ENCODE measurements around the gene RESP18.
A peak's percentile ranks its signal among the peaks of the same experiment; 100 is the strongest.

The RESP18 gene

DNA sequence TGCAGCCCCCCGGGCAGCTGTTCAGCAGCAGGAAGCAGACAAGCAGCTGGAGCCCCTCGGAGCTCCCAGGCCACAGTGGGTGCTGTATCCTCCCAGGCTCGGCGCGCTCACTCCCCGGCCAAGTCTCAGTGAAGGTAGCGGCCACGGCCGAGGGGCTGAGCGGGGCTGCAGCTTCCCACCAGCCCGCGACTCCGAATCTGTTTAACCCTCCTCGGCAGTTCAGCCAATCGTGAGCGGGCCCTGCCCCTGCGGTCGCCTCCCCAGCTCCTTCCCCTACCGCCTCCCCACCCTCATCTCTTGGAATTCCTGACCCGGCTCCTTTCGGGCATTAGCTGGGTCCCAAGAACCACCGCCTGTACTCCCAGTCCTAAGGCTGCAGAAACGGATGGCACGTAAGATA is at the start of gene RESP18:
TSS of gene RESP18 (minus strand) at position 203 of the 400 bp plus-strand sequence.
- no peak for DNase-seq (ENCODE audit: low spot score)

DNA sequence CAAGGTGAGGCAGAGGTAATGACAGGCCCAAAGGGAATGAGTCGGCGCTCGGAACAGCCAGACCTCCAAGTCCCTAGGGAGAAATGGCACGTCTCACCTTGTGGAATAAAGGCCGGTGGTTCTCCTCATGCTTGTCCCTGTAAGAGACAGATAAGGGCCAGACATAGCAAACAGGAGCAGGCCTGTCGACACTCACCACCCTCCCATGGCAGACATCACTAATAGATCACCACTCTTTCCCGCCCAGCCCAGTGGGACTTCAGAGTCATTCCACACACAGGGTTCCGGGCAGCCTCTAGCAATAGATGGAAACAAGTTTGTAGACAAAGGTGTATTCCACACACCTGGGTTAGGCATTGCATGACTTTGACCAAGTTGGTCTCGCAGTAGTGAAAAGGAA is 48.9 kb upstream of the RESP18 start:
- DNase-seq (ENCODE audit: low spot score) = no peak

DNA sequence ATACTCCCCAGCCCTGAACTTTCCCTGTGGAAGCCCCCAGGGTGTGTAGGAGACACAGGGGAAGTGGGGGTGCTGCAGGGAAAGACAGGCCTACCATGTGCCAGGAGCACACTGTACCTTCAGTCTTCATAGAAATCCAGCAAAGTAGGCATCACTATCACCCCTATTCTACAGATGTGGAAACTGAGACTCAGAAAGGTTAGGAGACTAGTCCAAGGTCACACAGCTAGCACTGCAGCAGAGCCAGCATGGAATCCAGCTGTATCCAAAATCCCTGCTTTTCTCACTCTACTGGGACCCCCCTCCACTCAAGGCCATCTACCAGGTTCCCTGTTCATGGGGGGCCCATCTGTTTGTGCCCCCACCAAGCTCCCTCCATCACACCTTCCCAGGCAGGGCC is 48.4 kb upstream of the RESP18 start:
- DNase-seq (ENCODE audit: low spot score) = no peak

DNA sequence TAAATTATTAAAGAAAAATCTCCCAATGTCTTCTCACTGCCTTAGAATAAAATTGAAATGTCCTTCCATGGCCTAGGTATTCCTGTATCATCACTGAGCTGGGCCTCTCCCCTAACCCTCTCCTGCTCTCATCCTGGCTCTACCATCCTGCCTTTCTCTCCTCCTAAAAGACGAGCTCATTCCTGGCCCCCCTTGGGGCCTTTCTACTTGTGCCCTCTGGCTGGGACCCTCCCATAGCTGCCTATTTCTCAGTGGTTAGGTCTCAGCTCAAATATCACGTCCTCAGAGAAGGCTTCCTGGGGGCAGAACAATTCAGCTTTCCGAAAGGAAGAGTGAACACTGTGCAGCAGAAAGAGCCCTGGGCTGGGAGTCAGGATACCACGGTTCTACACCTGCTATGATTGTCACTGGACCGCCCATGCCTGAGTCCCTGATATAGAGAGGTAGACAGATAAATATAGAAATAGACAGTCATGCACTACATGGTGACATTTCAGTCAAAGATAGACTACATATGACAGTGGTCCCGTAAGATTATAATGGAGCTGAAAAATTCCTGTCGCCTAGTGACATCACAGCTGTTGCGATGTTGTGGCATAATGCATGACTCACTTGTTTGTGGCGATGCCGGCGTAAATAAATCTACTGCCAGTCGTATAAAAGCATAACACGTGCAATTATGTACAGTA is 45.8 kb upstream of the RESP18 start:
- DNase-seq (ENCODE audit: low spot score) = no peak

DNA sequence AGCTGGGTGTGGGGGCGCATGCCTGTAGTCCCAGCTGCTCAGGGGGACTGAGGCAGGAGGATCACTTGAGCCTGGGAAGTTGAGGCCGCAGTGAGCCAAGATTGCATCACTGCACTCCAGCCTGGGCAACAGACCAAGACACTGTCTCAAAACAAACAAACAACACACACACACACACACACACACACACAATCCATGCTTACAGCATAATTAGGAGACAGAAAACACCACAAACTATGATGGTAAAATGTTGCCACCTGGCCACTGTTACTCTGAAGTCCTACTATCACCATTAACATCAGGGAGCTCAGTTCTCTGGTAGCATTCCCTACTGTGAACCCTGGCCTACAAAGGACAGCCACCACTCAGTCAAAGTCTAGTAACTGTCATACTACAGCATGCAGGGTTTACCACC is 36.9 kb upstream of the RESP18 start:
- no peak for DNase-seq (ENCODE audit: low spot score)

DNA sequence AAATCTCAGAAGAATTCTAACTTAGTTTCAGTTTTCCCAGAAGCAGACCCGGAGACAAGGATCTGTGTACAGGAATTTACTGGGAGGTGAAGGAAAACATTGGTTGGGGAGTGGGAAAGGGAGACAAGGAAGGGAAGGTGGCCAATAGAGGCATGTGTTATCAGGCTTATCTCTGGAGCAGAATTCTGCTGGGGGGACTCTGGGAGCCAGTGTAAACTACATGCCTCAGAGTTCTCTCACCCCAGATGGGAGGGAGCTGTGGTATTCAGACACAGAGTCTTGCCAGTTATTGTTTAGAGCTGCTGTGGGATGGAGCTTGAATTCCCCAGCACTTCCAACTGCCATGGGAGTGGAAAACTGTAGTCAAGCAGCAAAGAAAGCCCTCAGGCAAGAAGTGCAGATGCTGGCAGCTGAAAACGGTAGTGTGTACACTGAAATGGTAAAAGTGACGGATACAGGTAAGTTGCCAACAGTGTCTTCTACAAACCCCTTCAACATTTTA is 36.2 kb upstream of the RESP18 start:
- DNase-seq (ENCODE audit: low spot score) = peak; percentile 36

DNA sequence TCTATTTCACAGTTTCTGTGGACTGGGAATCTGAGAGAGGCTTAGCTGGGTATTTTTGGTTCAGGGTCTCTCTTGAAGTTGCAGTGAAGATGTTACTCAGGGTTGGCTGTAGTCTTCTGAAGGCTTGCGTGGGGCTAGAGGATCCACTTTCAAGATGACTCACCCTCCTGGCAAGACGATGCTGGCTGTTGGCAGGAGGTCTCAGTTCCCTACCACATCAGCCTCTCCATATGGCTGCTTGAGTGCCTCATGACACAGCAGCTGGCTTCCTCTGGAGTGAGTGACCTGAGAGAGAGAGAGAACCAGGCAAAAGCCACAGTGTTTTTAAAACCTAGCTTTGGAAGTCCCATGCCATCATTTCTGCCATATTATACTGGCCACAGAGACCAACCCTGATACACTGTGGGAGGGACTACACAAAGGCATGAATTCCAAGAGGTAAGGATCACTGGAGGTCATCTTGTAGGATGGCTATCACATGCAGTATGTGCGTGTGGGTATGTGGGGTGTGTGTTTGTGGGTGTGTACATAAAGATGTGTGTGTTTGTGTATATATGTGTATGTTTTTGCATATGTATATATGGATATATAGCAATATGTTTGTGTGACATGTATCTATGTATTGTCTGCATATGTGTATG is 30.1 kb upstream of the RESP18 start:
- peak; percentile 75 for DNase-seq (ENCODE audit: low spot score)

DNA sequence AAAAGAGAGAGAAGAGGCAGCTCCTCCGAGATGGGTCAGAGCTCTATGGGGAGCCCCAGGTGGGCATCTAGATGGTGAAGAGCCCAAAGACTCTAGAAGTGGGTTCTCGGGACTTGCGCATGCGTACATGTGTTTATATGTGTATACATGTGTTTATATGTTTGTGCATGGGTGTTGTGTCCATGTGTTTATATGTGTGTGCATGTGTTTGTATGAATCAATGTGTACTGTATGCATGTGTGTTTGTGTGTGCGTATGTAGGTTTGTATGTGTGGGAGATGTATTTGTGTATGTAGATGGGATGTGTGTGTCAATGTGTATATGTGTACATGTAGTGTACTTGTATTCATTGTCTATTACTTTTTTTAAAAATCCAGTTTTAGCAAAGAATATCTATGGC is 29.5 kb upstream of the RESP18 start:
- no peak for DNase-seq (ENCODE audit: low spot score)

DNA sequence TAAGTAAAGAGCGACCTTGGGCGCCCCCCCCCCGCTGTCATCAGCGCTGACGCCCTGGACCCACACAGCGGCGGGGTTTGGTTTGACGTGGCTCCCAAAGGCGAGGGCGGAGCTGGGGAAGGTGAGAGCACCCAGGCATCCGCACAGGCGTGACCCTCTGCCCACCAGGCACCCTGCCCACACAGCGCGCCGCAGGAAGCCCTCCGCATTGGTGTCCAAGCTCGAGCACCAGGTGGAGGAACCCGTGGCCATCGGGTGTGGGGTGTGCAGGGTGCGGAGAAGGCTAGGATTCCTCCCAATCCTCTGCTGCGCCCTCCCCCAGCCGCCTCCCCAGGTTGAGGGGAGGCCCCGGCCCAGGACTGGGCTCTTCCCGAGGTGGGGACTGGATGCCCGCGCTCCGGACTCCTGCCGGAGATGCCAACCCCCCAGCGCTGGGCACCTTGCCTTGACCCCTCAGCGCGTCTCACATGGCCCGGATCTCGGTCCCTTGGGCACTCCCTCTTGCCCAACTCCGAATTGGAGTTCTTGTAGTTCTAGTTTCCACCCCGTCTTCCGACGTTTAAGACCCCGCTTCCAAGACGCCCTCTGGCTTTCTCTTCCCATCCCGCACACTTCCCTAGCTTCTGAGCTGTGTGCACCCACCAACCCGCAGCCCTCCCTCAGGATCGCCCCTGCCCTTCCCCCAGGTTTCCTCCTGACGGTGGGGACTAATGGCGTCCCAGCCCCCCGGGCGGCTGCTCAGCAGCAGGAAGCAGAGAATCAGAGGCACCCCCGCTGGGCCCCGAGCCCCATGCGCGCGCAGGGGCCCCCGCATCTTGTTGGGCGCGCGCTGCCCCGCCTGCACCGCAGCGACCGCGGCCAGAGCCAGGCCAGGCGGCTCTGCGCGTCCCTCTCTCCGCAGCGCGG is 25.9 kb upstream of the RESP18 start:
- DNase-seq (ENCODE audit: low spot score) = no peak

DNA sequence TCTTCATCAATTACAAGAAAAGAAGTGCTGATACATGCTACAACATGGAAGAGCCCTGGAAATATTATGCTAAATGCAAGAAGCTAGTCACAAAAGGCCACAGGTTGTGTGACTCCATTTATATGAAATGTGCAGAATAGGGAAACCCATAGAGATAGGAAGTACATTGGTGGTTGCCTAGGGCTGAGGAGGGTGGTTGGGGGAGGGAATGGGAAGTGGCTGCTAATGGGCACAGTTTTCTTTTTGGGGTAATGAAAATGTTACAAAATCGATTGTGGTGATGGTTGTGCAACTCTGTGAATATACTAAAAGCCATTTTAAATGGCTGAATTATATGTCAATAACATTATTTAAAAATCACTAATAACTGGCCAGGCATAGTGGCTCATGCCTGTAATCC is 24.3 kb upstream of the RESP18 start:
- DNase-seq (ENCODE audit: low spot score) = no peak

DNA sequence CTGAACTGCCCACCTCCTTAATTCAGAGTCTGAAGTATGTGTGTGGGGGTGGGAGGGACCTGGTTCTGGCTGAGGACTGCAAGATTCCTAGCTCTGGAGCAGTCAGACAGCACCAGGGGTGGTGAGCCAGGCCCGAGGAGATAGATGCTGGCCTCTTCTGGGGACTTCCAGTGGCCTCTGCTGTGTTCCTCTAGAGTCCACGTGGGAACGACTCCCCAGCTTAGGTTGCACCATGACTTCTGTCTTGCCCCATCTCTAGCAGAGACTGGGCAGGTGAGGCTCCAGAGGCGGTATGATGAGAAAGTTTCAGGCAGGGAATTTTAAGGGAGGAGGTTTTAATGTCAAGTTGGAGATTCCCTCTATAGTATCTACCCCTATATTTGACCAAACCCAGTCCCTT is 22.0 kb upstream of the RESP18 start:
- DNase-seq (ENCODE audit: low spot score) = no peak

DNA sequence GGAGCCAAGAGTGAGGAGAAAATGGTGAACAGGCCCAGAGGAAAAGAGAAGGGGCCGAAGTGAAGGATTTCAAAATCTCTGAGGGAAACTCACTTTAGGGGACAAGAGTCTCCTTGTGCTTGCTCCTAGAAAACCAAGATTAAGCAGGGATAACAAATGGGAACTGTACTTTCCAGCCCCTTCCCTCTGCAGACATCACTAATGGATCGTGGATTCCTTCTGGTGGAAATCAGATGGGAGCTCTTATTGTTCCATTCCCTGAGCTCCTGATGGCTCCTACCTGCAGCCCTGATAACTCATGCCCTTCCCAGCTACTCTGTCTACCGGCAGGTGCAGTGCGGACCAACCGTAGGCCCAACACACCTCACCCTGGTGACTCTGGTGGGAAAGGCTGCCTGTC is 20.6 kb upstream of the RESP18 start:
- no peak for DNase-seq (ENCODE audit: low spot score)

DNA sequence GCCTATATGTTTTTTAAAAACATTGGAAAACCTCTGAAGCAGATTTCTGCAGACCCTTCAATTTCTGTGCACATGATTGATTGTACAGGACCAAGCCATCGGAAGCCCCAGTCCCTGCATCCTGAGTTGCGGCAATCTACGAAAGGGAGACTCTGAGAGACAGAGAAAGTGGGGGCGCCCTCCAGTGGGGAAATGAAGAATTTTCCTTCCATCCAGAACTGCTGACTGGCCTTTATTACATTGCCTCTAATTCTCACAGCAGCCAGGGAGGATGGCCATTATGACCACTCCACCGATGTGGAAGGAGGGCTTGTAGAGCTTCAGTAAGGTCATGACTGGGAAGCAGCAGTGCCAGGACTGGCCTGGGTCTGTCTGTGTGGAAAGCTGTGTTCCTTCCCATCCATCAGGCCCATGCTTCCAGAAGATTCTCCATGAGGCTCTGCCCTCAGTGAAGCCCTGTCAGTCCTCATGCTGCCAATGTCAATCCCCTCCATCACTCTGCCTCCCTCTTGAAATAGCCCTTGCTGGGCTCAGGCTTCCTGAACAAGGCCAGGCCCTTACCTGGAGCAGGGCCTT is 20.0 kb upstream of the RESP18 start:
- peak; percentile 67 for DNase-seq (ENCODE audit: low spot score)

DNA sequence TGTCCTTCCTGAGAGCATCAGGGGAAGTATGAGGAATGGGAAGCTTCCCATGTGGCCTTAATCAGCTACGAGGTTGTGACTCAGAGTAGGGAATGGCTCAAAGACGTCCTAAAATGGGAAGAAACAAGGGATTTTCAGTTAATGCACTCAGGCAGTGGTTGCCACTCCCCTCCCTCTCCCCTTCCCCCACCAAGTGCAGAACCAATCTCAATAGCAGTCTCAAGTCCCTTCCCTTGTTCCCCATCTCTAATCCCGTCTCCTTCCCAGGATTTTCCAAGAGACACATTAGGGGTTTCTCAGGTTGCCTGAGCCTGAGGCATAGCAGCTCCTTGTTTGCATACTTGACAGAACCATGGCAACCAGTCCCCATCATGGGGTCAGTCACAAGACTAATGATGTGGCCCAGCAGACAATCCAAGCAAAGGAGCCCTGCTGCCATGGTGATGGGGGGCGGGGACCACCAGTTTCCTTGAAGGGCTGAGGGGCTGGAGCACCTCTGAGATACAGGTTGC is 18.2 kb upstream of the RESP18 start:
- peak; percentile 50 for DNase-seq (ENCODE audit: low spot score)

DNA sequence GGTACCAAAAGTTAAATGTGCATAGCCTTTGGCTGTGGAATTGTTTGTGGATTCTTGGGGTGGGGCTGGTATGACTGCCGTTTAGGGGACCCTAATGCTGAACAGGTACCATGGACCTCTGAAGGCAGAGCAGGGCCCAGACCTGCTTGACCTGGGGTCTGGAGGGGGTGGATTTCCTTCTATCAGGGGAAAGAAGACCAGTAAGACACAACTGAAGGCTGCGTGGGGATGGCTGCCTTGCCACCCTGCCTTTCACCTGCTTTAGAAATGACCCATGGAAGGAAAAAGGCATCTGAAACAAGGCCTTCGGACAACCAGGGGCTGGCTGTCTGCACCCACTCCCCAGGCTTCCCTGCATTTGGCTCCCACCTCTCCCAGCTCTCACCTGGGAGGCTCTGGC is 17.7 kb upstream of the RESP18 start:
- no peak for DNase-seq (ENCODE audit: low spot score)

DNA sequence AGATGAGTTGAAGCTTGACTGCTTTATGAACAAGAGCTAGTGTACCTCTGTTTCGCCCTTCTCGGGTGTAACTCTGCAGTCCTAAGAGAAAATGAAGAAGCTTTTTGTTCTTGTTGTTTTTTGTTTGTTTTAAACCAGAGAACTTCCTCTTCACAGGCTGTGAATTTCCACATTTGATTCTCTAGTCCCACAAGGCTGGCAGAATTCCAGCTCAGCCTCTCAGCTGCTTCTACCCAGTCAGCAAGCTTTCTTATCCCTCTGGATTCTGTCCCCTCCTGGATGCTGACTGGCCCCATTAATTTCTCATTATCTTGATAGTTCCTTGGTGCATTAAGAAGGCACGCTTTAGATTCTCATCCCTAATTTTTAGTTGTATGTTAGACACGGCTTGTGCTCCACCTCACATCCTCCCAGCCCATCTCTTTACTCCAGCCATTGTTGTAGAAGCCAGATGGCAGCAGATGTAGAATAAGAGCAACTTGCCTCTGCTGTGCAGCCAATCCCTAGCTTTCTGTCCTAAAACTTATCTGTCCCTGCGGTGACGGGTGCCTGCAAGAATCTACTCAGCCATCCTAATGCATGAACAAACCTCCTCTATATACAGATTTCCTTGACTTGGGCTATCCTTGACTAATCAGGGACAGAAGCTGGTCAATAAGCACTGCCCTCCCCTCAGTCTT is 12.3 kb upstream of the RESP18 start:
- no peak for DNase-seq (ENCODE audit: low spot score)

DNA sequence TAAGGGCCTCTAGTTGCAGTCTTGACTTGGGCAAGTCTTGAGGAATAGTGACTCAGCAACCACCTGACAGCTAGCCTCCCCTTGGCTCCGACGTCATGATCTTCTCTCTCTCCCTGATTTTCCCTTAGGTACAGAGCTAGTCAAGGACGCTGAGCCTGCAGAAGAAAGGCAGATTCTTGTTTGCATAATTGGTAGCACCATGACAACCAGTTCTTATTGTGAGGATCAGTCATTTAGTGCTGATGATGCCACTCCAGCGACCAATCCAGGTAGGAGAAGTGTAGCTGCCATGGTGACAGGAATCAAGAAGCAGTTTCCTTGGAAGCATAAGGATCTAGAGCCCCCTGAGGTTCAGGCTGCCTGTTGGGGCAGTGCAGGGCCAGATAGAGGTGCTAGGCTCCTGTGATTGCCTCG is 2.8 kb upstream of the RESP18 start:
- no peak for DNase-seq (ENCODE audit: low spot score)

DNA sequence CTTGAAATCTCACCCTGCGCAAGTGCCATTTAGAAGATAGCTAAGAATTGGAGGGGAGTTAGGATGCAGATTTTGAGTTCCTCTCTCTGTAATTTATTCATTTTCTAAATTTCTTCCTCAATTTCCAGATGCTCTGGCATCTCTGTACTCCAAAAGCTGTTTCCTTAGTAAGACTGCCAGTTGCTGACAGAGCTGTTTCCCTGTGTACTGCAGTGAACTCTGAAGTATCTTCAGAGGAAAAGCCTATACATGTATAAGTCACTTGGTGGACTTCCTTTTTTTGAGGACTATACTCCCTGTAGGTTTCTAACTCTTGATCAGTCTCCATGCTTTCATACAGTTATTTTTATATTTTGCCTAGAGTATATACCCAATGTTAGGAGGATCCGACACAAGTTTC is 1.5 kb upstream of the RESP18 start:
- DNase-seq (ENCODE audit: low spot score) = no peak

DNA sequence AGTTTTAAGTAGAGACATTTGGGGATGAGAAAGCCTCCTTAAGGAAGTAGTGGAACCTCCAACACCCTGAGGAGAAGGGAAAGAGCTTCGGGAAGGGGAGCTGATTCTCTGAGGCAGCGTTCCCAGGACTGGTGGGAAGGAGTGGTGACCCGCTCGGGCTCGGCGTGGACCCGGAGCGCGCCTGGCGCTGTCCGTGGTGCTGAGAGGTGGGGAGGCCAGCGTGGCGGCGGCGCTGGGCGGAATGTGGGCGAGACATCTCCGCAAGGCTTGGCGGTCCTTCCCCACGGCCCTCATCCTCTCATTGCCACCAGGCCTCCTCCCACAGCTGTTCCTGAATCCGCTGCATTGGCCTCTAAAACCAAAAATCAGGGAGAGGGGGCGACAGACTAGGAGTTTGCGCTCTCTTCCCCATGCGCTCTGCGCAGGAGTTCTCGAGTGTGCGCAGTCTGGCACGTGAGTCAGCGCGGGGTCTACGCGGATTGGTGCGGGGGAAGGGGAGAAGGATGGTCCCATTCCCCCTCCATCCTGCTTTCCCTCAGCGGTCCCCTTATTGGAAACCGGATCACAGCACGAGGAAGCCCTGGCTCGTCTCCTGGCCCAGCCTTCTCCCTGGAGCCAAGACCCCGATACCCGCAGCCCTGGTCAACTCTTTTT is 857 bp downstream of the RESP18 start:
- DNase-seq (ENCODE audit: low spot score) = peak; percentile 33

DNA sequence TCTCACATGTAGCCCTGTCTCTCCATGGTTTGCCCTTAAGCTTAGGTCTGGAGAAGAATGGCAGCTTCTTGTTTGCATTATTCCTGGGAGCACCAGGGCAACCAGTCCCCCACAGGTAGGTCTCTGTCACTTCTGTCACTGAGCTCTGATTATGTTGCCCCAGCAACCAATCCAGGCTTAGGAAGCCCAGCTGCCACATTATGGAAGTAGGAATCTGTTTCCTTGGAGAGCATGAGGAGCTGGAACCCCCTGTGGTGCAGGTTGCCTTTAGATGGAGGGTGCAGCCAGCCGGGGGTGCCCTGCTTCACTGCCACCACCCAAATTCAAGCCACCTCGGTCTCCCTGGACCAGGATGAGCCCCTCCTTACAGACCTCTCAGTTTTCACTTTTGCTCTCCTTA is 4.8 kb downstream of the RESP18 start:
- no peak for DNase-seq (ENCODE audit: low spot score)

DNA sequence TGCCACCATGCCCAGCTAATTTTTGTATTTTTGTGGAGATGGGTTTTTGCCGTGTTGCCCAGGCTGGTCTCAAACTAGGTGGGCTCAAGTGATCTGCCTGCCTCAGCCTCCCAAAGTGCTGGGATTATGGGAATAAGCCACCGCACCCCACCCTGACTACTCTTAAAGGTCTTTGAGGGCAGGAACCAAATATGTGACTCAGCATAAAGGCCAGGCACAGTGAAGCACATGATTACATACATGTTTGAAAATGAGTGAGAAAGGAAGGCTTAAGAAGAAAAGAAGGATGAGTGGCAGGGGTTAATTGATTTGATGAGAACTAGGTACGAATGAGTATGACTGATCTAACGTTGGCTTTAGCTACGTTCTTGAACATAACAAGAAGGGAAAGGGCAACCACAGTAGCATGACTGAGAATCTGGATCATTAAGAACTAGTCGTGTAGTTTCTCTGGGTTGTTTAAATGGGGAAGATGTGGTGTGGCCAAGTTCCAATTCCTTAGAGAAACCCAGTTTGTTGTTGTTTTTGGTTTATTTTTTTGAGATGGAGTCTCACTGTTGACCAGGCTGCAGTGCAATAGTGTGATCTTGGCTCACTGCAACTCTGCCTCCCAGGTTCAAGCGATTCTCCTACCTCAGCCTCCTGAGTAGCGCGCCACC is 6.8 kb downstream of the RESP18 start:
- DNase-seq (ENCODE audit: low spot score) = no peak
